Omental fat pad (tissue), 4 donors: ENCODE measurements around the gene IFT80. TPM values are rescaled to one million over a fixed set of nuclear protein-coding genes. Genes with fewer than 3 reads are reported as not detected.

ENCODE experiments used
- ATAC-seq: fragments of 150-250 bp; one replicate; pipeline ENCODE4 v1.9.1; 2016; ENCODE audit warnings: mild to moderate bottlenecking, moderate library complexity; ENCODE audit not compliant: low FRiP score
- DNase-seq: peaks from one replicate; pipeline ENCODE4 v3.0.0-alpha.2; 2019; ENCODE audit warnings: low spot score
- total RNA-seq, 4 donors: library from RNA; depleted of rRNA; stranded (reverse); fragments of >200 nt; gene quantifications; one replicate each; pipeline ENCODE4 v1.1.0, GENCODE V29; 2016
- TF ChIP-seq, protein P1 (sequence below), 3 donors: fragments of 450-650 bp; IDR thresholded peaks; one replicate each; pipeline ENCODE4 v1.5.1; 2016 to 2017; ENCODE audit warnings: antibody characterized with exemption in 3 of 3, mild to moderate bottlenecking in 3 of 3, moderate library complexity in 2 of 3

The IFT80 gene
- total RNA-seq, 4 donors from 2014 or later: 13.9 to 34.5 (median 19.9) TPM

DNA sequence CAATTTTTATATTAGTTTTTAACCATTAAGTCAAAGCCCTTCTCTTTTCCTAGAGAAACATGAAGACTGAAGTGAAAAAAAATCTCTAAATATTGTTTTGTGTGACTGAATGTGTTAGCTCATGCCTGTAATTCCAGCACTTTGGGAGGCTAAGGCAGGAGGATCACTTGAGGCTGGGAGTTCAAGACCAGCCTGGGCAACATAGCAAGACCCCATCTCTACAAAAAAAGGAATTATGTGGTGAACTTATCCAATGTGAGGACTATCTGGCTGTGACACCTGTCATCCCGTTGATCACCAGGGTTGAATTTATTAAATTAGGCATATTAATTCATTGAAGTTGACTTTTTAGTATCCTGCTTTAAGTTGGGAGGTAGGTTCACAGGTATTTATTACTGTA is 13.5 kb upstream of the IFT80 start:
- DNase-seq: no peak
- no peak for ATAC-seq
- TF ChIP-seq, protein P1, sequence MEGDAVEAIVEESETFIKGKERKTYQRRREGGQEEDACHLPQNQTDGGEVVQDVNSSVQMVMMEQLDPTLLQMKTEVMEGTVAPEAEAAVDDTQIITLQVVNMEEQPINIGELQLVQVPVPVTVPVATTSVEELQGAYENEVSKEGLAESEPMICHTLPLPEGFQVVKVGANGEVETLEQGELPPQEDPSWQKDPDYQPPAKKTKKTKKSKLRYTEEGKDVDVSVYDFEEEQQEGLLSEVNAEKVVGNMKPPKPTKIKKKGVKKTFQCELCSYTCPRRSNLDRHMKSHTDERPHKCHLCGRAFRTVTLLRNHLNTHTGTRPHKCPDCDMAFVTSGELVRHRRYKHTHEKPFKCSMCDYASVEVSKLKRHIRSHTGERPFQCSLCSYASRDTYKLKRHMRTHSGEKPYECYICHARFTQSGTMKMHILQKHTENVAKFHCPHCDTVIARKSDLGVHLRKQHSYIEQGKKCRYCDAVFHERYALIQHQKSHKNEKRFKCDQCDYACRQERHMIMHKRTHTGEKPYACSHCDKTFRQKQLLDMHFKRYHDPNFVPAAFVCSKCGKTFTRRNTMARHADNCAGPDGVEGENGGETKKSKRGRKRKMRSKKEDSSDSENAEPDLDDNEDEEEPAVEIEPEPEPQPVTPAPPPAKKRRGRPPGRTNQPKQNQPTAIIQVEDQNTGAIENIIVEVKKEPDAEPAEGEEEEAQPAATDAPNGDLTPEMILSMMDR (IDR thresholded peaks at IDR 0.05): no peak

DNA sequence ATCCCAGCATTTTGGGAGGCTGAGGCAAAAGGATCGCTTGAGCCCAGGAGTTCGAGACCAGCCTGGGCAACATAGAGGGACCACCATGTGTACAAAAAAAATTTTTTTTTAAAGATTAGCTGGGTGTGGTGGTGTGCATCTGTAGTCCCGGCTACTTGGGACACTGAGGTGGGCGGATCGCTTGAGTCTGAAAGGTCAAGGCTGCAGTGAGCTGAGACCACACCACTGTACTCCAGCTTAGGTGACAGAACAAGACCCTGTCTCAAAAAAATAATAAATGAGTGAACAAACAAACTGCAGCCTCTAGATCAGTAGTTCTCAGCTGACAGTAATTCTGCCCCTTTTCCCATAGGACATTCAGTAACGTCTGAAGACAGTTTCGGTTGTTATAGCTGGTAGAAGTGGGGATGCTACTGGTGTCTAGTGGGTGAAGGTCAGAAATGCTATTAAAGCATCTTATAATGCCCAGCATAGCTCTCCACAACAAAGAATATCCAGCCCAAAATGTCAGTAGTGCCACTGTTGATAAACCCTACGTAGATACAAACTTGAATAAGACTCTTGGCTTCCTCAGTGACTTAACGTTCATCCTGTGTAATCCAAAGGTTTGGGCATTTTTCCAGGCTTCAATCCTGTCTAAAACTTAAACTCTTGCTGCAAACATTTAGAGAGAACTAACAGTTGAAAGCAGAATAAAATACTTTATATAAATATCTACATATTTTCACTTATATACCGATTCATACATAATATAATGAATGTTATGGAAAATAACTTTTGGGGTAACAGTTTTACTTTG is 11.0 kb upstream of the IFT80 start:
- no peak for ATAC-seq
- no peak for DNase-seq
- TF ChIP-seq, protein P1 (IDR thresholded peaks at IDR 0.05): no peak

DNA sequence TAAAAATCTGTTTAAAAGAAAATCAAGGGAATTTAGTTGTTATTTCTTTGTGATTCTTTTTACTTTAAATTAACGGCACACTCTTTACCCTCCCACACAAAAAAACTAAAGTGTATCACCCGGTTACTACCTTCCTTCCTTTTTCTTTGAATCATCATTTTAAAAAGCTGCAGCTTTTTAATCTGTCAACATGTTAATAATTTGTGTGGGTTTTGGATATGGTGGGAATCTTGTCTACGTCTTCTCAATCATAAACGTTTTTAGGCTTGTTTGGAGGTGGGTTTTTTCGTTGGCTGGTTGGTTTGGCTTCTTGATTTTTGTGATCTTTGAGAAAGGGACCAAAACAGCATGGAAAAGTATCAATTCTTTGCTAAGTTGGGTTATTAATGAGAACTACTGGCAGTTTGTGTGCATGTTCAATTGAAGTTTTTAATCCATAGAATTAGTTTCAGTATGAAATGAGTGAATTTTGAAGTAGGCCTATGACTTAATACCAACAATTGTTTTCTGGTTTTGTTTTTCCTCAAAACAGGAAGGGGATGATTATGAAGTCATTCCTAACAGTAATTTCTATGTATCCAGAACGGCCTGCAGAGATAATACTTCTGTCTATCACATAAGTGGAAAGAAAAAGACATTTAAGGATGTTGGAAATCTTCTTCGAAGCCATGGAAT is 4.9 kb upstream of the IFT80 start:
- TF ChIP-seq, protein P1 (IDR thresholded peaks at IDR 0.05): no peak
- ATAC-seq (no peak), DNase-seq (no peak)

DNA sequence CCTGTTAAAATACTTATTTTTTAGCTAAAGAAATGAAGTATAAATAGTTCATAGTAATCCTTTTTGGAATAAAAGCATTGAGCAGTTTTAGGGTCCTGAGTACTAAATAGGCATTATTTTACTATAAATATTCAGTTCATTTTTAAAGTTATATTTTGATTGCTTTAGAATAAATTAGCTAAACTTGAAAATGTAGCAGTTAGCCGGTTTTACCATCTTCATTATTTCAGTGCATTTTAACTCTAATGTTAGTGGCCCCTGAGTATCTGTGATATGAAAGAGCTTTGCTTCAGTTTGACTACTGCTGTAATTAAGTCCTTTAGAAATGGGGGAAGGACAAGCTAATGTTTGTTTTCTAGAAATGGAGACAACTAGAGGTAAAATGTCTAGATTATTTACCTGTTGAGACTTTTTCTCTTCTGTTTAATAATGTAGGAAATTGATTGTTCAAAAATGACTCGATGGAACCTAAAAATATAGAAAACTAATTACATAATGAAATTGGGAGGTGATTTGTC is 4.1 kb upstream of the IFT80 start:
- TF ChIP-seq, protein P1 (IDR thresholded peaks at IDR 0.05): no peak
- DNase-seq (no peak), ATAC-seq (no peak)

DNA sequence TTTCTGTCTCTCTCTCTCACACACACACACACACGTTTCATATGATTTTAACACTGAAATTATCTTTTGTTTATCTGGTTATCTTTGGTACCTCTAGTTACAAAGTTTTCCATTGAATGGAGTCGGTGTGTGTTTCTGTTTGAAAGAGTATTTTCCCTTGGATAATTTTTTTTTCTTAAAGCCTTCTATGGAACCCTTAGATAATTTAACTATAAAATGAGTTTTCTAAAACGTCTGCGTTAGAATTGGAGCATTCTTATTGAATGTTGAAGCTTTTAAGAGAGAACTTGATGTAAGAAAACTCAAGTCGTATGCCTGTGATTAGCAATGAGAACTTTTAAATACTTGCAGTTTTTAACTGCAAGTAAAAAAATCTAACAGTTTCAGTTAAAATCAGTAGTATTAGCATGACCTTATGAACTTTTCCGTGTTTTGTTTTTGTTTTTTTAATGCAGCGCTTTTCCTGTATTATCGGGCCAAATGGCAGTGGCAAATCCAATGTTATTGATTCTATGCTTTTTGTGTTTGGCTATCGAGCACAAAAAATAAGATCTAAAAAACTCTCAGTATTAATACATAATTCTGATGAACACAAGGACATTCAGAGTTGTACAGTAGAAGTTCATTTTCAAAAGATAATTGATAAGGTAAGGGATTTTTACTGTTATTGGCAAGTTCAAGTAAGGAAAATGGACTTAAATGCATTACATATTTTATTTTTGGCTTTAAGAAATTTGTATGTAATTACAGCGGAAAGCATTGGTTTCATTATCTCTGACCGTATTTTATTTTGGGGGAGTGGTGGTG is 3.4 kb upstream of the IFT80 start:
- DNase-seq (no peak), ATAC-seq (no peak)
- TF ChIP-seq, protein P1 (IDR thresholded peaks at IDR 0.05): no peak

DNA sequence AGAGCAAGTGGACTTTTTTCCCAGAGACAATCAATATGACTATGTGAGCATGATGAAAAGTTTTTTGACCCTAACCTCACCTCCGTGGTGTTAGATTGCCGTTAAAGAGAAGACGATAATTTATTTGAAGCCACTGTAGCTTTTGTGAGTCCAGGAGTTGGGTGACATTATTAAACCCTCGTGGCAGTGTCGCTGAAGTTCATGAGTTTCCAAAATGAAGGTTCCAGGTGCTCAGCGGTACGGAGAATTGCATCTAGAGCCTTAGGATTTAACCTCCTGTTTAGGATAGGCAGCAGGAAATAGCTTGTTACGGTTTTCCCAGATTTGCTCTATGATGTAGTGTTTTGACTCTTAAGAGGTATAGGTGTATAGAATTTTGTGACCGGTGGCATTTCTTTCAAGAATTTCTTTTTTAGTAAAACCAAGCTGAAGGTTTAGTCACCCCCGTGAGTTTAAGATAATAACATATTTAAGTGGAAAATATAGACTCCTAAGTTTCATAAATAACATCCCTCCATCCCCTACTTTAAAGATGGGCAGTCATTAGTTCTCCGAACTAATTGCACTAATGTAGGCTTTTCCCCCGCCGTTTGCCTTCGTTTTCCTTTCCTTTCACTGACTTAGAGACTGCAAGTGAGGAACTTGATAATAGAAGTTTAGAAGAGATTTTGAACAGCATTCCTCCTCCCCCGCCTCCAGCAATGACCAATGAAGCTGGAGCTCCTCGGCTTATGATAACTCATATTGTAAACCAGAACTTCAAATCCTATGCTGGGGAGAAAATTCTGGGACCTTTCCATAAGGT is 2.5 kb upstream of the IFT80 start:
- DNase-seq (no peak), ATAC-seq (no peak)
- TF ChIP-seq, protein P1 (IDR thresholded peaks at IDR 0.05): no peak
